HG03571 (cell line): Measurements from ENCODE around the gene KCNA1.

Experiments used
- ATAC-seq: cut with Tn5 transposase; IDR thresholded peaks from one replicate; pipeline ENCODE4 v1.9.1; 2021; ENCODE audit not compliant: unreplicated experiment

The KCNA1 gene

GRCh38 chr12:4958697-4959375, 49.1 kb downstream of the KCNA1 start:
- ATAC-seq = no peak

DNA sequence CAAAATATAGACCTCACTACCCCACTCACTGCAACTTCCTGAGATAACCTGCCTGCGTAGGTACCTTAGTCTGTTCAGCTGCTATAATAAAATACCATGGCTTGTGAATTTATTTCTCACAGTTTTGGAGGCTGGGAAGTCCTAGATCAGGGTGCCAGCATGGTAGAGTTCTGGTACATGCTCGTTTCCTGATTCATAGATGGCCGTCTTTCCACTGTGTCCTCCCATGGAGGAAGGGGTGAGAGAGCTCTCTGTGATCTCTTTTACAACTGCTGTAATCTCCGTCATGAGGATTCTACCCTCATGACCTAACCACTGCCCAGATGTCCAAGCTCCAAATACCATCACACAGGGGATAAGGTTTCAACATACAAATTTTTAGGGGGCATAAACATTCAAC, 49.7 kb downstream of the KCNA1 start:
- ATAC-seq = no peak

GRCh38 chr12:4960030-4960429, 50.3 kb downstream of the KCNA1 start:
- ATAC-seq = no peak

- ATAC-seq = no peak
These were observed 50.8 kb downstream of the KCNA1 start for GRCh38 chr12:4960547-4960946.

- no peak for ATAC-seq
These were observed 51.6 kb downstream of the KCNA1 start for GRCh38 chr12:4961311-4961710.

DNA sequence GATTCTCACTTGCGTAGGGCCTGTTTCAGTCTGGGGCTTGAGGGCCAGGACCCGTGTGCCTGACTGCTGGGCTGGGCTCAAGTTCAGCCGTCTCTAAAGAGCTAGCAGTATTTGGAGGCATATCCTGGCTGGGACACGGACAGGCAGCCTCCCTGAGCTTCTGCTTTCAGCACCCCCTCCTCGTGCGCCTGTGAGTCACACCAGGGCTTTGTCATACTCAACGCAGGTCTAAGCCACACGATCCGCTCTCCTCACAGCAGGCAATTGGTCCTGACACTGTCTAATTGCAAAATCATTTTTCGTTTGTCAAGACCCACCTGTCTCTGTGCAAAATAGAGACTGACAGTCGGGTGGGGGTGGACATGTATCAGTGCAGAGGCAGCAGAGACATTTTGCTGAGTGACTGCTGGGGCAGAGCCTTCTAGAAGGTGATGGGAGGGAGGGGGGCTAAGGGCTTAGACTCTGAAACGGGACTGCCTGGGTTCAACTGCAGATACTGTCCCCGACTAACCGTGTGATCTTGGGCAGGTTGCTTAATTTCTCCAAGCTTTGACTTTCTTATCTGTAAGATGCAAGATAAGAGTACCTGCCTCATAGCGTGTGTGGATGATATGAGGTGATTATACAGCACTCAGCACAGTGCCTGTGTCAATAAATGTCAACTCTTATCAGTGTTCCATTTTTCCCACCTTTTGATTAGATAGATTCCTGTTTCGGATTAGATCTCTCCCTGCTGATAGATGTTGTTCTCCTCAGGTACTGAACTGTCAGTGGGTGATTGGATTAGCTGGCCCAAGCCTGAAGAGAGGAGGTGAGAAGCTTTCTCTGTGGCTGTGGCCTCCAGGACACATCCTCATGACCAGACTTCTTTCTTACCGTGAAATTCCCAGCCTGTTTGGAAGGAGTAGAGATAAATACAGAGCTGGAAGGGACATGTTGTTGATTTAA, 53.1 kb downstream of the KCNA1 start:
- no peak for ATAC-seq
